ENCODE measurements around the gene DCLK2. TPM values are rescaled to one million over a fixed set of nuclear protein-coding genes. Genes with fewer than 3 reads are reported as not detected.

The DCLK2 gene
- total and polyA plus RNA-seq, 9 donors, result 4.4 to 9.8 (median 7.2) TPM

DNA sequence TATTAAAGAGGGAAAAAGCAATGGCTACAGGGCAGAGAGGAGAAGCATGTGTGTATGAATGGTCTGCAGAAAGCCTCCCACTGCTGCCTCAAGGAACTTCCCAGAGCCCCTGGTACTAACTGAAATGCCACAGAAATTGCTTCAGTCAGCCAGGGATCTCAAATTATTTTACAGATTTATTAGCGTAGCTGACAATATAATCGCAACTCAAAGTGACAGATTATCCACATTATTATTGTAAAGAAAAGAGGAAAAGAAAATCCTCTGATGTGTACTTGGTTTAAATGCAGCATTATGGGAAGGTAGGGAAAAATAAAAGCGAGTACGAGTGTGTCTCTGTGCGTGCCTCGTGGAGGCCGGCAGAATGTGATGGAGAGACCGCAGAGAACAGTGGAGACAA, 202.7 kb downstream of the DCLK2 start:
- Histone ChIP-seq H3K4me3 (no peak overlapping the region), H3K27ac (no peak overlapping the region), H3K9me3 (no peaks in the 10 kb centered on the region), H3K4me1 (ENCODE audit: insufficient read depth) (no peaks in the 10 kb centered on the region), H3K36me3 (no peaks in the 10 kb centered on the region), H3K27me3 (no peaks in the 10 kb centered on the region)
- DNase-seq, result no peak
- 93 to 96% (median 94%) methylated on average over 8 of the region's 8 CpGs for WGBS, 3 donors
- TF ChIP-seq EP300 (IDR thresholded peaks at IDR 0.05) (no peak), CTCF (IDR thresholded peaks at IDR 0.05) (no peak), POLR2A (IDR thresholded peaks at IDR 0.05) (no peak)
- intact Hi-C loops (cut with DNase I), result no loop called here

DNA sequence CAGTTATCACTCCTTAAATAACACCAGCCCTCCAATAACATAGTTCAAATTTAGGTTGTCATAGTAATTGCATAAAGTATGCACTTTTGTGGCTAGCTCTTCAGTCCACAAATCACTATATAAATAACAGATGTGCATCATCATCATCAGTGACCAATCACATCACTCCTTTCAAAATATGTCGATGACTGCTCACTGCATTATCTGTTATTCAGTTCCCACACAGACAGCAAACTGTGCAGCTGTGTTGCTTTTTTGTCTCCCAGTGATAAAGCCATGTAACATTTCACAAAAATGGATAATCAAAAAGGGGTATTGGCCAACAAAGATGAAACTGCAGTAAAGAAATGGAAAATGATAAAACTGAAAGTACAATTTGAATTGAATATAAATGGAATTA, 205.4 kb downstream of the DCLK2 start:
- intact Hi-C loops (cut with DNase I), result no loop called here
- TF ChIP-seq CTCF (IDR thresholded peaks at IDR 0.05), result no peak
- no peak for TF ChIP-seq EP300 (IDR thresholded peaks at IDR 0.05)
- TF ChIP-seq POLR2A (IDR thresholded peaks at IDR 0.05), result no peak
- no peaks in the 10 kb centered on the region for H3K36me3 ChIP-seq
- no peak for DNase-seq
- WGBS, 3 donors, result 15 to 36% (median 17%) methylated on average over 1 of the region's 1 CpG
- H3K9me3 ChIP-seq, result no peaks in the 10 kb centered on the region
- no peaks in the 10 kb centered on the region for H3K27me3 ChIP-seq
- H3K4me3 ChIP-seq, result no peak overlapping the region
- H3K27ac ChIP-seq, result no peak overlapping the region
- no peaks in the 10 kb centered on the region for H3K4me1 ChIP-seq (ENCODE audit: insufficient read depth)

- H3K4me1 ChIP-seq (ENCODE audit: insufficient read depth), result no peaks in the 10 kb centered on the region
- H3K4me3 ChIP-seq, result no peak overlapping the region
- H3K9me3 ChIP-seq, result no peaks in the 10 kb centered on the region
- no peak overlapping the region for H3K27ac ChIP-seq
- no peak for DNase-seq
- no peaks in the 10 kb centered on the region for H3K36me3 ChIP-seq
- intact Hi-C loops (cut with DNase I), result no loop called here
- 85 to 94% (median 86%) methylated on average over 6 of the region's 6 CpGs for WGBS, 3 donors
- no peaks in the 10 kb centered on the region for H3K27me3 ChIP-seq
- TF ChIP-seq CTCF (IDR thresholded peaks at IDR 0.05), result no peak
- no peak for TF ChIP-seq POLR2A (IDR thresholded peaks at IDR 0.05)
- TF ChIP-seq EP300 (IDR thresholded peaks at IDR 0.05), result no peak
These were observed 208.4 kb downstream of the DCLK2 start for GRCh38 chr4:150286656-150287055.

DNA sequence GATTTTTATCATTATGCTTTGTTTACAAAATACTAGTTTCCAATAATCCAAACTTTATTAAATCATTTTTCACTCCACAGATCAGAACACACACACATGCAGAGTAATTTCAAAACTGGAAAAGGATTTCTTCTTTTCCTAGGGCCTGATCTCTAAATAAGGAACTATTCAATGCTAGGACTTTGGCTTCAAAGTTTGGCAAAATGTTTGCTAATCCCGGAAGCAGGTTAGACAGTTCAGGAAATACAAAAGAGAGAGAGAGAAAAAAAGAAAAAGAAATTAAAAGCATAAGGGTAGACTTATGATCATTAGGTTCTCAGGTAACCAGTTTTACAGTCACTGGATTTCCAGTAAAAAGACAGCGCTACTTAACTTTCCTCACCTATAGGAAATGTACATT, 211.0 kb downstream of the DCLK2 start:
- WGBS, 3 donors, result 76 to 79% (median 79%) methylated on average over 2 of the region's 2 CpGs
- Histone ChIP-seq H3K27ac (no peak overlapping the region), H3K27me3 (no peaks in the 10 kb centered on the region), H3K36me3 (no peaks in the 10 kb centered on the region), H3K4me3 (no peak overlapping the region), H3K9me3 (no peaks in the 10 kb centered on the region), H3K4me1 (ENCODE audit: insufficient read depth) (no peaks in the 10 kb centered on the region)
- no peak for DNase-seq
- intact Hi-C loops (cut with DNase I), result no loop called here
- TF ChIP-seq CTCF (IDR thresholded peaks at IDR 0.05) (no peak), EP300 (IDR thresholded peaks at IDR 0.05) (no peak), POLR2A (IDR thresholded peaks at IDR 0.05) (no peak)

Measured in ovary (tissue), 9 donors.